Loucy (cell line): ENCODE data around the gene PLEK.
A peak's percentile ranks its signal among the peaks of the same experiment; 100 is the strongest.

Experiments
- H2AFZ ChIP-seq: fragments of 200-600 bp; sonication (generic); 2 replicates; pipeline ENCODE4 v1.6.0; 2016; ENCODE audit warnings: antibody characterized with exemption, mild to moderate bottlenecking, low read length, moderate library complexity
- H3F3A ChIP-seq: fragments of 200-600 bp; 2 replicates; pipeline ENCODE4 v1.6.0; 2016; ENCODE audit warnings: antibody characterized with exemption, low read depth, mild to moderate bottlenecking
- H3K27me3 ChIP-seq: fragments of 200-600 bp; sonication (generic); 2 replicates; pipeline ENCODE4 v1.6.1; 2014; ENCODE audit warnings: low read length, mild to moderate bottlenecking; ENCODE audit not compliant: insufficient read depth, poor library complexity, severe bottlenecking
- H3K36me3 ChIP-seq: fragments of 200-600 bp; sonication (generic); 2 replicates; pipeline ENCODE4 v1.6.1; 2016; ENCODE audit warnings: low read length; ENCODE audit not compliant: insufficient read depth
- H3K4me1 ChIP-seq: fragments of 200-600 bp; sonication (generic); 2 replicates; pipeline ENCODE4 v1.5.1; 2014; ENCODE audit warnings: low read length, mild to moderate bottlenecking; ENCODE audit not compliant: insufficient read depth, poor library complexity, severe bottlenecking
- H3K4me2 ChIP-seq: fragments of 200-600 bp; sonication (generic); 2 replicates; pipeline ENCODE4 v1.6.0; 2014; ENCODE audit warnings: antibody characterized with exemption, low read length, low read depth, mild to moderate bottlenecking; ENCODE audit not compliant: poor library complexity, severe bottlenecking
- H3K4me3 ChIP-seq: fragments of 200-600 bp; sonication (generic); 2 replicates; pipeline ENCODE4 v1.5.1; 2014; ENCODE audit warnings: low read length, mild to moderate bottlenecking, mixed read lengths; ENCODE audit not compliant: poor library complexity, severe bottlenecking
- H3K79me2 ChIP-seq: fragments of 200-600 bp; sonication (generic); 2 replicates; pipeline ENCODE4 v1.6.1; 2014; ENCODE audit warnings: low read length; ENCODE audit not compliant: insufficient read depth
- H3K9ac ChIP-seq: fragments of 200-600 bp; sonication (generic); 2 replicates; pipeline ENCODE4 v1.6.0; 2014; ENCODE audit warnings: mild to moderate bottlenecking, low read depth, low read length, moderate library complexity; ENCODE audit not compliant: poor library complexity, severe bottlenecking
- H3K9me2 ChIP-seq: fragments of 200-600 bp; sonication (generic); replicated peaks from 2 replicates; pipeline ENCODE4 v1.6.1; 2016; ENCODE audit warnings: low read depth, low read length, mixed read lengths
- H3K9me3 ChIP-seq: fragments of 200-600 bp; sonication (generic); 2 replicates; pipeline ENCODE4 v1.6.1; 2014; ENCODE audit warnings: mild to moderate bottlenecking, antibody characterized with exemption, low read length, low read depth; ENCODE audit not compliant: insufficient read depth
- H4K20me1 ChIP-seq: fragments of 200-600 bp; sonication (generic); 2 replicates; pipeline ENCODE4 v1.6.0; 2014; ENCODE audit warnings: antibody characterized with exemption, low read length, mild to moderate bottlenecking; ENCODE audit not compliant: insufficient read depth, poor library complexity, severe bottlenecking
- EZH2phosphoT487 ChIP-seq: fragments of 200-600 bp; IDR thresholded peaks from 2 replicates; pipeline ENCODE4 v1.6.1; 2018; ENCODE audit warnings: antibody characterized with exemption, mild to moderate bottlenecking, moderate library complexity, borderline replicate concordance
- TF ChIP-seq, protein P1 (sequence below): fragments of 200-600 bp; sonication (generic); conservative IDR thresholded peaks from 2 replicates; pipeline ENCODE4 v1.5.1; 2014; ENCODE audit warnings: mild to moderate bottlenecking, antibody characterized with exemption, low read length

Gene PLEK

DNA sequence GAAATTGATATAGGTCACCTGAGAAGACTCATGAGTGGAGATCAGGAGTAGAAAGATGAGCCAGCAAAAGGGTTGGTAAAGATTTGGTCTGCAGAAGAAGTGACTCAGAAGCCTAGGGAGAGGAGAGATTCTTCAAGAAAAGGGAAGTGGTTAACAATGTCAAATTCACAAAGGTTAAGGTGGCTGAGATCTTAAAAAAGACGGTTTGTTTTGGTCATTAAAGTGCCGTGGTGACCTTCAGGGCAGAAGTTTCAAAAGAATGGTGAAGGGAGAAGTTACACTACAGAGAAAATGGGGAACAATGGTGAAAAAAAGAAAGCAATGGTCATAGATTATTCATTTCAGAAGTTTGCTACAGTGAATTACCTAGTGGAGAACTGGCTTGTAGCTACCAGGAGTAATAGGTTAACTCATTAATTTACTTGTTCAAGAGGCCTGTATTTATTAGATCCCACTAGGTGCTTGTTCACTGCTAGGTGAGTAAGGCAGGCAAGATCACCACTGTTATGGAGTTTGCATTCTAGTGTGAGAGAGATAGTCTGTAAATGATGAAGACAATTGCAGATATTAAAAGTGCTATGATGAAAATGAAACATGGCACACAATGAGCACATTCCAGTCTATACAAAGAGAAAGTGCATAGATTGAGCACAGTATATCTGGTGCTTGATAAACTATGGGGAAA is 59.0 kb downstream of the PLEK start:
- peak overlapping the region; percentile 60; the same call in 1 of the 2 replicates for H2AFZ ChIP-seq

DNA sequence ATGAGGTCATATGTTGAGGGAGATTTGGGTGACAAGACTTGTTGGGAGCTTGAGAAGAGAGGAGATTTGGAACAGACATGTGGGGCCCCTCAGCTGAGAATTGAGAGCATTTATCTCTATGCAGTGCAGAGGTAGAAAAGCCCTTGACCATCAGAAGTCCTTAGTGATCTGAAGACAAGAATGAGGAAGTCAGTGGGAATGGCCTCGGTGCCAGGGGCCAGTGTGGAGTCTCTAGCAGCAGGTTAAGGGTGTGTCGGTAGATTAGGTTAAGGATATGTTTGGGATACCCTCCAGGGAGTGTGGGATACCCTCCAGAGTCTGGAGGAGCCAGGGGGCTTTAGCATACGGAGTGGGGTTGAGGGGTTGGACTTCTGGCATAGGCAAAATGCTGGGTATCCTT is 60.4 kb downstream of the PLEK start:
- Histone ChIP-seq H3K4me2 (no peak overlapping the region), H3K4me1 (peaks cover 33% of the 10 kb centered on the region), H3K9me3 (no peaks in the 10 kb centered on the region), H3F3A (no peaks in the 10 kb centered on the region), H3K9ac (no peak overlapping the region), H2AFZ (no peak overlapping the region), H3K36me3 (no peaks in the 10 kb centered on the region), H4K20me1 (no peaks in the 10 kb centered on the region), H3K79me2 (no peaks in the 10 kb centered on the region), H3K27me3 (no peaks in the 10 kb centered on the region), H3K4me3 (no peak overlapping the region), H3K9me2 (no peaks in the 10 kb centered on the region)
- TF ChIP-seq, protein P1, sequence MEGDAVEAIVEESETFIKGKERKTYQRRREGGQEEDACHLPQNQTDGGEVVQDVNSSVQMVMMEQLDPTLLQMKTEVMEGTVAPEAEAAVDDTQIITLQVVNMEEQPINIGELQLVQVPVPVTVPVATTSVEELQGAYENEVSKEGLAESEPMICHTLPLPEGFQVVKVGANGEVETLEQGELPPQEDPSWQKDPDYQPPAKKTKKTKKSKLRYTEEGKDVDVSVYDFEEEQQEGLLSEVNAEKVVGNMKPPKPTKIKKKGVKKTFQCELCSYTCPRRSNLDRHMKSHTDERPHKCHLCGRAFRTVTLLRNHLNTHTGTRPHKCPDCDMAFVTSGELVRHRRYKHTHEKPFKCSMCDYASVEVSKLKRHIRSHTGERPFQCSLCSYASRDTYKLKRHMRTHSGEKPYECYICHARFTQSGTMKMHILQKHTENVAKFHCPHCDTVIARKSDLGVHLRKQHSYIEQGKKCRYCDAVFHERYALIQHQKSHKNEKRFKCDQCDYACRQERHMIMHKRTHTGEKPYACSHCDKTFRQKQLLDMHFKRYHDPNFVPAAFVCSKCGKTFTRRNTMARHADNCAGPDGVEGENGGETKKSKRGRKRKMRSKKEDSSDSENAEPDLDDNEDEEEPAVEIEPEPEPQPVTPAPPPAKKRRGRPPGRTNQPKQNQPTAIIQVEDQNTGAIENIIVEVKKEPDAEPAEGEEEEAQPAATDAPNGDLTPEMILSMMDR, result no peak
- no peak for TF ChIP-seq EZH2phosphoT487

More for the DNA sequence above, 59.0 kb downstream of the PLEK start:
- H4K20me1 ChIP-seq, result no peaks in the 10 kb centered on the region
- H3K36me3 ChIP-seq, result no peaks in the 10 kb centered on the region
- peak overlapping the region; percentile 11 for H3K4me3 ChIP-seq
- H3K4me2 ChIP-seq, result peak overlapping the region; percentile 53
- H3K9me2 ChIP-seq, result no peaks in the 10 kb centered on the region
- no peaks in the 10 kb centered on the region for H3K79me2 ChIP-seq
- no peaks in the 10 kb centered on the region for H3K27me3 ChIP-seq
- no peaks in the 10 kb centered on the region for H3K9me3 ChIP-seq
- H3F3A ChIP-seq, result no peaks in the 10 kb centered on the region
- H3K4me1 ChIP-seq, result peaks cover 46% of the 10 kb centered on the region
- H3K9ac ChIP-seq, result no peak overlapping the region
- TF ChIP-seq, protein P1, result no peak
- no peak for TF ChIP-seq EZH2phosphoT487

DNA sequence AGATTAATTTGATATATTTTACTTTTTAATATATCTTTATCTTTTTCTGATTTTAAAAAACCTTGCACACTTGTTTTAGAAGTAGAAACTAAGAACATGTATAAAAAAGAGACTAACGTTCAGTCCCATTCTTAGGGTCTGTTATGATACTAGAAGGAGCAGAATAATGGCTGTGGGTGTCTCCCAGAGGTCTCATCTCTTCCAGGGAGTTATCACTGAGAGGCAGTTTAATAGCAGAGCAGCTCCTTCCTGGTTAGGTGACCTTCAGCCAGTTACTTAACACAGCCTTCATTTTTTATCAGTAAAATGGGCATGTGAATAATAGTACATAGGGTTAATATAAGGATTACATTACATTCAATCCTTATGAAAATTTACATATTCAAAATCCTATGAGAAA is 61.4 kb downstream of the PLEK start:
- Histone ChIP-seq H3K9me2 (no peaks in the 10 kb centered on the region), H3K4me1 (peaks cover 26% of the 10 kb centered on the region), H3K4me2 (no peak overlapping the region), H4K20me1 (no peaks in the 10 kb centered on the region), H3K36me3 (no peaks in the 10 kb centered on the region), H3K9ac (no peak overlapping the region), H3K9me3 (no peaks in the 10 kb centered on the region), H3K4me3 (no peak overlapping the region), H3K27me3 (no peaks in the 10 kb centered on the region), H3F3A (no peaks in the 10 kb centered on the region), H2AFZ (no peak overlapping the region), H3K79me2 (no peaks in the 10 kb centered on the region)
- TF ChIP-seq, protein P1, result no peak
- TF ChIP-seq EZH2phosphoT487, result no peak
